Activated T-helper 1 cell treated with anti-CD3 and anti-CD28 coated beads, Interleukin-2, amount 50 U/mL, for 16 hours (primary cell): ENCODE data around the gene LYSMD1.
"Not testable (repeated sequence)": the region's sequence is repeated elsewhere in the genome, so short reads cannot be mapped to it uniquely, and the experiment has no call there.

Experiments
- DNase-seq, 2 donors: peaks; one replicate each; pipeline ENCODE4 v3.0.0-alpha.2; 2020; ENCODE audit warnings: low read depth in 1 of 2, low spot score in 1 of 2

Gene LYSMD1

GRCh38 chr1:151165738-151166504 lies at the start of gene LYSMD1, which contains the start of gene SCNM1:
TSS of gene LYSMD1 (minus strand) at chr1:151165902. CDS start at chr1:151165258, 644 bp downstream.
TSS of gene SCNM1 (plus strand) at chr1:151166144. CDS start at chr1:151166153, 9 bp downstream.
- peak; percentile 91 to 92 for DNase-seq

- DNase-seq = no peak
These were observed 47.9 kb upstream of the LYSMD1 start for GRCh38 chr1:151213560-151213959.

- DNase-seq = no peak
These were observed 46.4 kb upstream of the LYSMD1 start for GRCh38 chr1:151211972-151212705.

GRCh38 chr1:151210830-151211229 lies 45.1 kb upstream of the LYSMD1 start:
- DNase-seq = no peak

- not testable (repeated sequence) for DNase-seq
These were observed 39.8 kb upstream of the LYSMD1 start for GRCh38 chr1:151205381-151205965.

- no peak for DNase-seq
These were observed 34.3 kb upstream of the LYSMD1 start for GRCh38 chr1:151199873-151200581.

GRCh38 chr1:151198254-151199127 lies 32.8 kb upstream of the LYSMD1 start, which contains the start of gene PIP5K1A:
TSS of gene PIP5K1A (plus strand) at chr1:151198552. CDS start at chr1:151198997, 445 bp downstream.
- DNase-seq = peak; percentile 98 to 99

GRCh38 chr1:151197863-151198253 lies 32.2 kb upstream of the LYSMD1 start:
- no peak for DNase-seq

GRCh38 chr1:151196292-151196800 lies 30.6 kb upstream of the LYSMD1 start:
- peak in 1 of 2 donors; percentile 11 for DNase-seq

GRCh38 chr1:151194894-151195594 lies 29.3 kb upstream of the LYSMD1 start:
- not testable (repeated sequence) for DNase-seq

- no peak for DNase-seq
These were observed 28.2 kb upstream of the LYSMD1 start for GRCh38 chr1:151193856-151194255.

GRCh38 chr1:151193304-151193703 lies 27.6 kb upstream of the LYSMD1 start:
- DNase-seq = no peak

GRCh38 chr1:151192047-151192446 lies 26.3 kb upstream of the LYSMD1 start:
- no peak for DNase-seq

- DNase-seq = peak; percentile 65 to 80
These were observed 24.1 kb upstream of the LYSMD1 start, which contains the start of gene VPS72 for GRCh38 chr1:151189637-151190445. TSS of gene VPS72 (minus strand) at chr1:151190197. CDS start at chr1:151190121, 76 bp downstream.

GRCh38 chr1:151188667-151189066 lies 23.0 kb upstream of the LYSMD1 start:
- not testable (repeated sequence) for DNase-seq

- no peak for DNase-seq
These were observed 21.5 kb upstream of the LYSMD1 start for GRCh38 chr1:151187205-151187604.

GRCh38 chr1:151184211-151184610 lies 18.5 kb upstream of the LYSMD1 start:
- DNase-seq = no peak

GRCh38 chr1:151176514-151177045 lies 10.9 kb upstream of the LYSMD1 start:
- no peak for DNase-seq
